Measurements from ENCODE around the gene WAPL. TPM values are rescaled to one million over a fixed set of nuclear protein-coding genes. Genes with fewer than 3 reads are reported as not detected.

The WAPL gene
- total RNA-seq, 1 donor from 2014 or later = 43.2 TPM

DNA sequence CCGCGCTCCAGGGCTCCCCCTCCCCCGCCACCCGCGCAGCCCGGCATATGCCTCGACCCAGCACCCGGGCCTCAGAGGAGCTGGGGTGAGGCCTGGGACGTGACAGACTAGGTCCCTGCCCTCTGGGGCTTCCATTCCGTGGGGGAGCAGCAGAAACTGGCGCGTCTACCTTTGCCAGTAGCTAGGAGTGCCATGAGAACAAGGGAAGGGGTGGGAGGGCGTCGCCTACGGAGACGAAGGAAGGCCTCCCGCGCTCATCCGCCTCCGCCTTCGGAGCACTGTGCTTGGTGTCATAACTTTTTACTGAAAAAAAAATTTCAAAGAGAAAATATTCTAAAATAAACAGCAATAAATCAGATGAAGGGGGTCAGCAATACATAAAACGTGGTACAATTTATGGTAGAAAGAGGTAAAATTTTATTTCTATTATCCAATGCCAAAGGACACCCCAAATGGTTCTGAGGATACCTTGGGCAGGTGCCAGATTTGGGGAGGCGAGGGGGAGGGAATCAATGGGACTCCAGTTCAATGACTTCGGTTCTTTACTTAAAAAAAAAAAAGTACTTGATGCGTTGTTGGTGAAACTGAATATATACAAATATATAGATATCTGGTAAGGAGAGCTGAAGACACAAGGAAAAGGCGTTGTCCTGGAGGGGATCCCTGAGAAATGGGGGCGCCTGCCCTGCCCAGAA is 119.9 kb downstream of the WAPL start:
- Histone ChIP-seq H3K4me2 (ENCODE audit: low read length) (peak overlapping the region; percentile 99), H3K79me2 (ENCODE audit: insufficient read depth, low read length) (no peaks in the 10 kb centered on the region), H3K9me3 (ENCODE audit: insufficient read depth, low read depth, low read length) (no peaks in the 10 kb centered on the region), H3K36me3 (ENCODE audit: insufficient read depth, low read length) (no peaks in the 10 kb centered on the region), H4K20me1 (ENCODE audit: insufficient read depth, low read length) (no peaks in the 10 kb centered on the region), H3K27me3 (ENCODE audit: insufficient read depth, low read length) (no peaks in the 10 kb centered on the region), H3K9ac (ENCODE audit: low read length) (peak overlapping the region; percentile 81), H3K4me1 (ENCODE audit: insufficient read depth, low read length) (peaks cover 28% of the 10 kb centered on the region), H3K4me3 (ENCODE audit: insufficient read depth, low read depth, low read length) (peak overlapping the region; percentile 71), H3K27ac (ENCODE audit: low read depth, low read length) (no peak overlapping the region), H2AFZ (ENCODE audit: low read depth, low read length) (peak overlapping the region; percentile 98)
- H3K9me3 Mint-ChIP-seq (ENCODE audit: unreplicated experiment) = peaks cover 3% of the 10 kb centered on the region
- H3K27ac Mint-ChIP-seq (ENCODE audit: unreplicated experiment) = peak overlapping the region; percentile 81
- H3K36me3 Mint-ChIP-seq (ENCODE audit: low read depth, unreplicated experiment) = no peaks in the 10 kb centered on the region
- FAIRE-seq (no peak), DNase-seq (ENCODE audit: low read depth) (no peak)
- H3K4me3 Mint-ChIP-seq (ENCODE audit: unreplicated experiment) = peak overlapping the region; percentile 78
- peaks cover 13% of the 10 kb centered on the region for H3K4me1 Mint-ChIP-seq (ENCODE audit: low read depth, unreplicated experiment)
- H3K27me3 Mint-ChIP-seq (ENCODE audit: low read depth, unreplicated experiment) = peaks cover 6% of the 10 kb centered on the region
- TF ChIP-seq, protein P1, sequence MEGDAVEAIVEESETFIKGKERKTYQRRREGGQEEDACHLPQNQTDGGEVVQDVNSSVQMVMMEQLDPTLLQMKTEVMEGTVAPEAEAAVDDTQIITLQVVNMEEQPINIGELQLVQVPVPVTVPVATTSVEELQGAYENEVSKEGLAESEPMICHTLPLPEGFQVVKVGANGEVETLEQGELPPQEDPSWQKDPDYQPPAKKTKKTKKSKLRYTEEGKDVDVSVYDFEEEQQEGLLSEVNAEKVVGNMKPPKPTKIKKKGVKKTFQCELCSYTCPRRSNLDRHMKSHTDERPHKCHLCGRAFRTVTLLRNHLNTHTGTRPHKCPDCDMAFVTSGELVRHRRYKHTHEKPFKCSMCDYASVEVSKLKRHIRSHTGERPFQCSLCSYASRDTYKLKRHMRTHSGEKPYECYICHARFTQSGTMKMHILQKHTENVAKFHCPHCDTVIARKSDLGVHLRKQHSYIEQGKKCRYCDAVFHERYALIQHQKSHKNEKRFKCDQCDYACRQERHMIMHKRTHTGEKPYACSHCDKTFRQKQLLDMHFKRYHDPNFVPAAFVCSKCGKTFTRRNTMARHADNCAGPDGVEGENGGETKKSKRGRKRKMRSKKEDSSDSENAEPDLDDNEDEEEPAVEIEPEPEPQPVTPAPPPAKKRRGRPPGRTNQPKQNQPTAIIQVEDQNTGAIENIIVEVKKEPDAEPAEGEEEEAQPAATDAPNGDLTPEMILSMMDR (IDR thresholded peaks at IDR 0.05; ENCODE audit: insufficient read depth, low read depth, low read length) = no peak
- TF ChIP-seq EZH2 (IDR thresholded peaks at IDR 0.05; ENCODE audit: insufficient read depth, low read length) = no peak

DNA sequence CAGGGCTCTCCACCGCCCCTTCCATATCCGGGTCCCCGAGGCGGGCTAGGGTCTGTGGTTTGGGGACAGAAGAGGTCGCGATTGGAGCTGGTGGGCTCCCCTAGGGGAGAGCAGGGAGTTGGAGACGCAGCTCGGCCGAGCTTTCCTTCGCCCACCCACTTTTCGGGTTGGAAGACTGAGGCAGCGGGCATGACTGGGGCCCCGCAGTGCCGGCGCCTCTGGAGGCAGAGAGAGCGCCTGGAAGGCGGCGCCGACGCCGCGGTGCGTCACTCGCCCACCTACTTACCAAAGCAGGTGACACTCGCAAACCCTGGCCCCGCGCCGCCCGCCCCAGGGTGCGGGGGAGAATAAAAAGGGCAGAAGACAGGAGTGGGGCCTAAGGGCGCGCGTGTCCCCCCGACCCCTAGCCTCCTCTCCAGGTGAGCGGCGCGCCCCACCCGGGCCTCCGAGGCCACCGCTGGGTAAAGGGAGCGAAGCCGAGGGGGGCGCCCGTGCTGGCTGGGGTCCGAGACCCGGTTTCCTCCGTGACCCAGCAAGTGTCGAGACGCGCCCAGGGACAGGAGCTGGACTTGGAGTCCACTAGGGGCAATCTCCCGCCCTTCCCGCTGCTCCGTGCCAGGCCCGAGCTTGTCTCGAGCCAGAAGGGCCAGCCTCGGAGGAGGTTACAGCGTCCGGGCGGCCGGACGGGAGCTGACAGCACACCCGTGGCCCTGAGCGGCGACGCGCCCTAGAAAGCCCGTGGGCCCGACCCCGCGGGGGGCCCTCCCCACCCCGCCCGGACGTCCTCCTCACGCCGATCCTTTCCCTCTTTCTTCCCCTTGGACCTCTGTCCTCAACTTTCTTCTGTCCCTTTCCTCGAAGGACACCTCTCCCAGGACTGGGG is 120.6 kb downstream of the WAPL start:
- Histone ChIP-seq H3K27me3 (ENCODE audit: insufficient read depth, low read length) (no peaks in the 10 kb centered on the region), H3K36me3 (ENCODE audit: insufficient read depth, low read length) (no peaks in the 10 kb centered on the region), H4K20me1 (ENCODE audit: insufficient read depth, low read length) (no peaks in the 10 kb centered on the region), H3K4me1 (ENCODE audit: insufficient read depth, low read length) (peaks cover 28% of the 10 kb centered on the region), H3K4me2 (ENCODE audit: low read length) (peak overlapping the region; percentile 99), H3K9ac (ENCODE audit: low read length) (peak overlapping the region; percentile 81), H3K27ac (ENCODE audit: low read depth, low read length) (peak overlapping the region; percentile 70), H2AFZ (ENCODE audit: low read depth, low read length) (peak overlapping the region; percentile 98), H3K9me3 (ENCODE audit: insufficient read depth, low read depth, low read length) (no peaks in the 10 kb centered on the region), H3K79me2 (ENCODE audit: insufficient read depth, low read length) (no peaks in the 10 kb centered on the region), H3K4me3 (ENCODE audit: insufficient read depth, low read depth, low read length) (peak overlapping the region; percentile 71)
- H3K36me3 Mint-ChIP-seq (ENCODE audit: low read depth, unreplicated experiment) = no peaks in the 10 kb centered on the region
- TF ChIP-seq, protein P1 (IDR thresholded peaks at IDR 0.05; ENCODE audit: insufficient read depth, low read depth, low read length) = no peak
- TF ChIP-seq EZH2 (IDR thresholded peaks at IDR 0.05; ENCODE audit: insufficient read depth, low read length) = peak; percentile 18
- peaks cover 3% of the 10 kb centered on the region for H3K9me3 Mint-ChIP-seq (ENCODE audit: unreplicated experiment)
- H3K4me1 Mint-ChIP-seq (ENCODE audit: low read depth, unreplicated experiment) = peaks cover 13% of the 10 kb centered on the region
- DNase-seq (ENCODE audit: low read depth) = peak; percentile 25
- peaks cover 11% of the 10 kb centered on the region for H3K27me3 Mint-ChIP-seq (ENCODE audit: low read depth, unreplicated experiment)
- peak overlapping the region; percentile 81 for H3K4me3 Mint-ChIP-seq (ENCODE audit: unreplicated experiment)
- no peak for FAIRE-seq
- H3K27ac Mint-ChIP-seq (ENCODE audit: unreplicated experiment) = peak overlapping the region; percentile 58
